RWPE2 (cell line): ENCODE results near the gene SEC14L5.
A peak's percentile ranks its signal among the peaks of the same experiment; 100 is the strongest.

Experiments
- ATAC-seq: fragments of 200-7000 bp; cut with Tn5 transposase; 3 replicates; pipeline ENCODE4 v1.9.1; 2021; ENCODE audit warnings: low read depth
- DNase-seq: peaks from one replicate; pipeline ENCODE4 v3.0.0-alpha.2; 2020; ENCODE audit warnings: low spot score
- H3K27ac ChIP-seq: fragments of 450-650 bp; 2 replicates; pipeline ENCODE4 v1.5.1; 2017; ENCODE audit warnings: mild to moderate bottlenecking; ENCODE audit not compliant: poor library complexity, severe bottlenecking
- H3K27me3 ChIP-seq: fragments of 250-450 bp; sonication (Bioruptor Pico); 2 replicates; pipeline ENCODE4 v1.5.1; 2021; ENCODE audit warnings: mild to moderate bottlenecking, moderate library complexity; ENCODE audit not compliant: insufficient read depth, poor library complexity, severe bottlenecking
- H3K36me3 ChIP-seq: fragments of 250-450 bp; sonication (Bioruptor Pico); 2 replicates; pipeline ENCODE4 v1.5.1; 2020; ENCODE audit warnings: low read depth, mild to moderate bottlenecking, moderate library complexity
- H3K4me1 ChIP-seq: fragments of 250-450 bp; sonication (Bioruptor Pico); 2 replicates; pipeline ENCODE4 v1.5.1; 2021; ENCODE audit warnings: mild to moderate bottlenecking, moderate library complexity; ENCODE audit not compliant: insufficient read depth, poor library complexity, severe bottlenecking
- H3K4me3 ChIP-seq: fragments of 250-450 bp; sonication (Bioruptor Pico); 2 replicates; pipeline ENCODE4 v1.5.1; 2021; ENCODE audit warnings: mild to moderate bottlenecking, moderate library complexity; ENCODE audit not compliant: severe bottlenecking
- H3K9me3 ChIP-seq: fragments of 250-450 bp; sonication (Bioruptor Pico); 2 replicates; pipeline ENCODE4 v1.5.1; 2021; ENCODE audit warnings: mild to moderate bottlenecking, moderate library complexity; ENCODE audit not compliant: severe bottlenecking
- CTCF ChIP-seq: fragments of 450-650 bp; IDR thresholded peaks from one replicate; pipeline ENCODE4 v1.5.1; 2017; ENCODE audit warnings: mild to moderate bottlenecking, moderate library complexity; ENCODE audit not compliant: poor library complexity, severe bottlenecking

The SEC14L5 gene

GRCh38 chr16:4944333-4945281 is 13.5 kb upstream of the SEC14L5 start:
- peaks cover 42% of the 10 kb centered on the region for H3K4me1 ChIP-seq
- no peaks in the 10 kb centered on the region for H3K9me3 ChIP-seq
- no peak overlapping the region for H3K4me3 ChIP-seq
- peak; percentile 79 for ATAC-seq
- H3K27ac ChIP-seq, result peak overlapping the region; percentile 95
- peak; percentile 97 for DNase-seq
- H3K27me3 ChIP-seq, result no peaks in the 10 kb centered on the region
- H3K36me3 ChIP-seq, result no peaks in the 10 kb centered on the region
- TF ChIP-seq CTCF, result no peak

- DNase-seq, result peak; percentile 93
- Histone ChIP-seq H3K27ac (peak overlapping the region; percentile 95), H3K4me1 (peaks cover 33% of the 10 kb centered on the region)
Measured at GRCh38 chr16:4945560-4946502, 12.3 kb upstream of the SEC14L5 start.

GRCh38 chr16:4946917-4947316 is 11.2 kb upstream of the SEC14L5 start:
- Histone ChIP-seq H3K36me3 (no peaks in the 10 kb centered on the region), H3K4me1 (peaks cover 33% of the 10 kb centered on the region), H3K9me3 (no peaks in the 10 kb centered on the region), H3K4me3 (no peak overlapping the region), H3K27me3 (no peaks in the 10 kb centered on the region), H3K27ac (peak overlapping the region; percentile 95)
- TF ChIP-seq CTCF, result no peak
- no peak for DNase-seq
- no peak for ATAC-seq

More at GRCh38 chr16:4945560-4946502, 12.3 kb upstream of the SEC14L5 start:
- peak; percentile 54 for ATAC-seq
- H3K27me3 ChIP-seq, result no peaks in the 10 kb centered on the region
- peak; percentile 9 for TF ChIP-seq CTCF
- H3K4me3 ChIP-seq, result no peak overlapping the region
- H3K36me3 ChIP-seq, result no peaks in the 10 kb centered on the region
- H3K9me3 ChIP-seq, result no peaks in the 10 kb centered on the region

- Histone ChIP-seq H3K4me1 (peaks cover 27% of the 10 kb centered on the region), H3K27ac (peak overlapping the region; percentile 20), H3K4me3 (no peak overlapping the region), H3K9me3 (no peaks in the 10 kb centered on the region), H3K27me3 (no peaks in the 10 kb centered on the region), H3K36me3 (no peaks in the 10 kb centered on the region)
- TF ChIP-seq CTCF, result no peak
- no peak for DNase-seq
- no peak for ATAC-seq
Measured at GRCh38 chr16:4947722-4948503, 10.2 kb upstream of the SEC14L5 start.
